HG02840 (cell line): Measurements from ENCODE around the gene HERC3.
"Not testable (repeated sequence)": the region's sequence is repeated elsewhere in the genome, so short reads cannot be mapped to it uniquely, and the experiment has no call there.

Source experiments
- ATAC-seq: cut with Tn5 transposase; IDR thresholded peaks from one replicate; pipeline ENCODE4 v1.9.1; 2021; ENCODE audit warnings: mild to moderate bottlenecking, moderate library complexity, moderate number of reproducible peaks; ENCODE audit not compliant: unreplicated experiment, low FRiP score

The HERC3 gene

DNA sequence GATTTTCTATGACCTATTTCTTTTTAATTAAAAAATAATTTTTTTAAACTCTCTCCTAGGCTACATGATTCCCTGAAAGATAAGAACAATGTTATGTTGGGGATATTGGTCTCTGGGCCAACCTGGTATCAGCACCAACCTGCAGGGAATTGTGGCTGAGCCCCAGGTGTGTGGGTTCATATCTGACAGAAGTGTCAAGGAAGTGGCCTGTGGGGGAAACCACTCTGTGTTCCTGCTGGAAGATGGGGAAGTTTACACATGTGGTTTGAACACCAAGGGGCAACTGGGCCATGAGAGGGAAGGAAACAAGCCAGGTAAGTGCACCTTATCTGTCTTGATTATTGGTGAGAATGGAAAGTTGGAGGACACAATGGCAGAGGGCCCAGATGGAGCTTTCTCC lies 13.5 kb downstream of the HERC3 start:
- no peak for ATAC-seq

- no peak for ATAC-seq
These were observed 14.6 kb downstream of the HERC3 start for GRCh38 chr4:88606832-88607231.

- no peak for ATAC-seq
These were observed 17.1 kb downstream of the HERC3 start for GRCh38 chr4:88609387-88609786.

- not testable (repeated sequence) for ATAC-seq
These were observed 17.5 kb downstream of the HERC3 start for GRCh38 chr4:88609794-88610193.

DNA sequence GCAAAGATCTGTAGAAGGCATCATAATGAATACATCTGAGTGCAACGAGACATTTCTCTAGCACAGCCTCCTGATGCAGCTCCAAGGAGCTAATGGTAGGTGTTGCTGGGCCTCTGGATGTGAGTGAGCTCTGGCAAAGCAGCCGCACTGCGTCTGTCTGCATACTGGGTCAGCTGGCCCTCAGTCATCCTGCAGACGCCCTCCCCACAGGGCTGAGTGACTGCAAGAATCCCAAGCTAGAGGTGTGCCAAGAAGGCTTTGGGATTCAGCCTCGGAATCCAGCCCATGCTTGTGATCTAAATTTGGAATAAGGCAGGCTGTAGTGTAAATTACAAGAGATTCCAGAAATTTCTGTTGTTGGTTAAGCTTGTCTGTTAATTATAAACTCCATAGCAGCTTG lies 18.5 kb downstream of the HERC3 start:
- no peak for ATAC-seq

- ATAC-seq: no peak
These were observed 21.2 kb downstream of the HERC3 start for GRCh38 chr4:88613417-88613875.

DNA sequence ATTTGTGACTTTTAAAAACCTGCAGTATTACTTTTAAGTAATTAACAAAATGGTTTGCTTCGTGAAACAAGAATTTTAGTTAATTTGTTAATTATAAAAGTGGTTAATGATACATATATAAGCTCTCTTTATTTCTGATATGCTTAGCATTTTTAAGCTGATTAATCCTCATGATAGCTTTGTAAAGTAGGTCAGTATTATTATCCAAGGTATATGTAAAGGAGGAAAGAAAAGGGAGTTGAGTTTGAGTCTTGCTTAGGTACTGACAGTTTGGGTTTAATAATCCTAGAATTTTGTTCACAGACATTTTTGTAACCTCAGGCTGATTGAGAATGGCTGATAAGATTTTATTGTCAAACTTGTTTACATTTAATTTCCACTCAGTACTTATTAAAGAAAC lies 21.8 kb downstream of the HERC3 start:
- no peak for ATAC-seq

DNA sequence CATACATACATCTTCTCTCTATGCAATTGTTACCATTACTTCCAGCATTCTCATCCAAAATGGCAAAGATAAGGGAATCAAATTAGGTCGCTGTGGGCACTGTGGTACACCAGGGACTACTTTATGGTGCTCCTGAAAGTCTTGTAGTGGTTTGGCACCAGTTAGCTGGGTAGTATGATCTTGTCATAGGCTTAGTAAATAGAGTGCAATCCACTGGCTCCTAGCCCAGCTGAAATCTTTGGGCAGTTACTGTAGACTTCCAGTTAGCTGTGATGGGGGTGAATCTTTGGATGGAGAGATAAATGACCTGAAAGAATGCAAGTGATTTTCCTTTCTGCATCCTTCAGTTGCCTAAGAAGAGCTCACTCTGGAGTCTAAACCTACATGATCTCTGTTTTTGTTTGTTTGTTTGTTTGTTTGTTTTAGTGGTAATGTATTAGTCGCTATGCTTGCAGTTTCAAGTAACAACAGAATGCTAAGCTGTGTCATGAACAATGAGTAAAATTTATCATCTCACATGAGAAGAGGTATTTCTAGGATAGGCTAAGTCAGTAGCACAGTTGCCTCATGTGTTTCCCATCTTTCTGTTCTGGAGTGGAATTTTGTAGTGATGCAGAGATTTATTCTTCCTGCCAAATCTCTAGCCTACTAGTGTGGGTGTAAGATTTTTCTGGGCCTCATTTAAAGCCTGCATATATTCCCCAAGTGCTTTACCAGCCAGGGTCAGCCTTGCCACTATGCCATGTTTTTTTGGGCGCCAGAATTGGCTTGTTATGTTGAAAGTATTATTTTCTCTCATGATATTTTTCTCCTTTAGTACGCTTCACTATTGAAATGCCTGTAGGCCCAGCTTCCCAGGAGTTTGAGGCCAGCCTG lies 24.2 kb downstream of the HERC3 start:
- ATAC-seq: no peak

DNA sequence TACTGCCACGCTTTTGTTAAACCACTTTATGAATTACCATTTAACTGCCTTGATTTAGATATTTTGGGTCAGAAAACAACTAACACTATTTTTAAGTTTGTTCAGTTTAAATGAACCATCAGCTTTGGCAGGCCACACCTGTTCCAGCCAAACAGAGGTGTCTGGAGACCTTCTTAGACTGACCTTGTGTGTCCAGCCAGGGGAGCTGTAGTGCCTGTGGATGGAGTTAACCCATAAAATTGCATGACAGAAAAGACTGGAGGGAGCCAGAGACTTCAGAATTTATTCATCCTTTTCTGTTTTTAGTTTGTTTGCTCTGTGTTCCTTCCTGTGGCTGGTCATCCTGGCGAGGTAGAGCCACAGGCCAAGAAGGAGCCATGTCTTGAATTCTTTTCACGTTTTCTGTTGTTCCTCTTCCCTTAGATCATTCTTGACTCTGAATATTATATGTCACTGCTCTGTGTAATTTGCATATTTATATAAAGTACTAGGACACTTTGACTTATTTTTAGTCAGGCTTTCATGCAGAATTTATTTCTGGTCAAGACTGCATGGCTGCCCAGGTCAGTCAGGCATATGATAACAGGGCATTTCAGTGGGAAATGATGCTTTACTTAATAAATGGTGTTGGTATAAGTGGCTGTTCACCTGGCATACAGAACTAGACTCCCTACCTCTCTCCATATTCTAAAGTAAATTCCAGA lies 26.7 kb downstream of the HERC3 start:
- ATAC-seq: no peak

DNA sequence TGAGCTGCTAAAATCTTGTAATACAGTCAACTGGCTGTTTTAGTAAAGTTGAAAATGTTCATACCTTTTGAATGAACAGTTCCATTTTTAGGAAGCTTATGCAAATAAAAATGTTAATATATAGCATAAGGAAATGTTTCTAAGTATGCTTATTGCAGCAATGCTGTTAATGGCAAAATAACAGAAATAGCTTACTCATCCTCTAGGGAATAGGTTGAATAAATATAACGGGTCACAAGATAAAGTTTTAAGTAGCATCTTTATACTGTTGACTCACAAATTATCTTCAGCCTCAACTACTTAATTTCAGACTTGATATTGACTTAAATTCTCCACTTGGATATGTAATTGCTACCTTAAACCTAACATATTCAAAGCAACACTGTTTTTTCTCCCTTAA lies 27.7 kb downstream of the HERC3 start:
- no peak for ATAC-seq

GRCh38 chr4:88621763-88622327 lies 29.6 kb downstream of the HERC3 start:
- ATAC-seq: no peak

DNA sequence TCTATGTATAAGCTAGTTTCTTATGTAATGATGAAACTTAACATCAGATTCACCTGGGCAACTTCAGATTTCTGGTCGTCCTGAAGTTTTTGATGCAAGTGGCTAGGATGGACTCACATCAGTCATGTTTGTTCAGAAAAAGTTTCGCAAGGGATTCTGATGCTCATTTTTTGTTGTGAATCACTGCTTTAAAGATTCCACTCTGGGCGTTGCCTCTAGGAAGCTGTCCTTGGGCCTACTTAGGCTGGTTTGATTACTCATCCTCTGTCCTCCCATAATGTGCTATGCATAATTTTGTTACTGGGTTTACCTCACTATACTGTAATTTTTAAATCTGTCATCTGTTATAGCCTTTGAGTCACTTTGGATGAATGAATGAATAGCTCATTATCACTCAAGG lies 30.8 kb downstream of the HERC3 start:
- ATAC-seq: no peak

- ATAC-seq: no peak
These were observed 36.5 kb downstream of the HERC3 start for GRCh38 chr4:88628746-88629145.

- no peak for ATAC-seq
These were observed 37.5 kb downstream of the HERC3 start for GRCh38 chr4:88629826-88630225.

DNA sequence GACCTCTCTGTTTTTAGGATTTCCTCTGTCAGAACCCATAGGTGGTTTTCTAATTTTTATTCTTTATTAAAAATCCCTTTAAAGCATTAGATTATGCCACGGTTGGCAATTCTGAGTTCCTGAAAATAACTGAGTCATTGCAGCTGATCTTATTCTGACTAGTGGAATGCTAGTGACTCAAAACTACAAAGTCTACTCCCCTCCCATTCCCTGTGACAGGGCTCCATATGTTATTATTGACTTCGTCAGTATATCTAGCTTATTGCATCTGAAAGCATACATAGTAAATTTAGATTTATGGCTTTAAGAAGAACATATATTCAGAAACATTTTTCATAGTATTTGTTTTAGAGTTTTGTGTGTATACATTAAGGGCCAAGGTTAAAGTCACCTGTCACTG lies 38.5 kb downstream of the HERC3 start:
- ATAC-seq: no peak

DNA sequence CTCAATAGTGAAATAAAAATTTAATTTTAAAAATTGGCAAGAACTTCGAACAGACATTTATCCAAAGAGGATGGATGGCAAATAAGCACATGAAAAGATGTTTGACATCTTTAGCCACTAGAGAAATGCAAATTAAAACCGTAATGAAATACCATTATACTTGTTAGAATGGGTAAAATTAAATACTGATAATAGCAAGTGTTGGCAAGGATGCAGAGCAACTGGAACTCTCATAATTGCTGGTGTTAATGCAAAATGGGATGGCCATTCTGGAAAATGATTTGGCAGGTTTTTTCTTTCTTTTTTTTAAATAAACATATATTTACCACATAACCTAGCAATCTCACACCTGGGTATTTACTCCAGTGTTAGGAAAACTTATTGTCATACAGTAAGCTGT lies 51.7 kb downstream of the HERC3 start:
- ATAC-seq: no peak

- no peak for ATAC-seq
These were observed 53.7 kb downstream of the HERC3 start for GRCh38 chr4:88645994-88646393.

DNA sequence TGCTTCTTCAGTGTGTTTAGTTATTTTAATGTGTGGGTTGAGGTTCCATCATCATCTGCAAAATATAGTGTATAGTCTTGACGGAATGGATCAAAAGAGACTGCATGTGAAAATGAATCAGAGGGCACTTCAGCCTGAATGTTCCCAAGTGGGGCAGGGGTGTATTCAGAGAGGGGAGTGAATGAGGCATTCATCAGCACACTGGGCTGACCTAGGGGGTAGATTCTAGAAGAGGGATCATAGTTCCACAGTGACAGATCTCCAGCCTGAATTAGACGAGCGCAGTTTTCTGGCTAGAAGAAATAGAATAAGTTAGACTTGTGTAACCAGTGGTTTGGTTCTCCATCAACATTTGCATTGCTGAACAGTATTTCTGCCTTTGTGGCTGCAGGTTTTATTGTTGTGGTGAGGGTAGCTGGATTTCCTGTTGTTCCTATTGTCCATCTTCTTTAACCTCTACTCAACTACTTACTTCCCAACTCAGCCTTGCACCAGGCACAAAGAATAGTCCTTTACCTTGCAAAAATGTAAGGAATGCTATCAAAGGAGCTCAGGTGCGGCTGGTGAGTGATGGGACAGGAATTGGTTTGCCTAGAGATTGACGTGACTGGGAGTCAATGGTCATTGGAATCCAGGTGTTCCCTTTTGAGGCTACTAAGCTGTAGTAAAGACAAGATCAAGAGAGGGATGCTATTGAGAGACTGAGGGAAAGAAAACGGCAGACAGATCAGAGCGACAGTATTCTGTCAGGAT lies 54.4 kb downstream of the HERC3 start:
- no peak for ATAC-seq

DNA sequence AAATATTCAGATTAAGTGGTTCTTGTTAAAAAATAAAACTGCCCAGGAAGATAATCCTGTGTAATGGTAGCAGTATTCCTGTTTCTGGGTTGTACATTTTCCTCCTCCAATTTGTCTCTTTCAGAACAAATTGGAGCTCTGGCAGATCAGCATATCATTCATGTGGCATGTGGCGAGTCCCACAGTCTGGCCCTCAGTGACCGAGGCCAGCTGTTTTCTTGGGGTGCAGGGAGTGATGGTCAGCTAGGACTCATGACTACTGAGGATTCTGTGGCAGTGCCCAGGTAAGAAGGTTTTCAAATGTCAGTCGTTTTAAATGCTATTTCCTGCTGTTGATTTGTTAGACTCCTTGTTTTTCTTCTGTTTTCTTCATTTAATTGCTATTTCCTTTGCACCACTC lies 57.4 kb downstream of the HERC3 start:
- no peak for ATAC-seq

DNA sequence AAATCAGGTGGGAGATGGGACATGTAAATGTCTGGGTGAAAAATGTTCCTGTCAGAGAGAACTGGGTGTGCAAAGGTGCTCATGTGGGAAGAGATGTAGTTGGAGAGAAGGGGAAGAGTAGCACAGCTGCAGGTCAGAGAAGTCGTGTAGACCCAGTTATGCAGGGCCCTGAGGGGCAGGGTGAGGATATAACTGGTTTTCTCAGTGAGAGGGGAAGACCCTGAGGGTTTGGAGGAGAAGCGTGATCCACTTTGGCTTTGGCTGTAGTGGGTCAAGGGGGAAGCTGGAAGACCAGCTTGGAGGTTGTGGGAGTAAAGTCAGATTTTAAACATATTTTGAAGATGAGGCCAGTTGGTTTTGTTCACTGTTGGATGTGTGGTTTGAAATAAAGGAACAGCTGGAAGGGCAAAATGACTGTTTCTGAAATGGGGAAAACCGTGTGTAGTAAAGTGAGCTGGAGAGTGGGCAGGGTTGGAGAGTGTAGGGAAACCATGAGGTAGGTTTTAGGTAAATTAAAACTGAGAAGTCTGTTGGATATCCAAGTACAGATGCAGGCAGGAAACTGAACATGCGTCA lies 61.2 kb downstream of the HERC3 start:
- no peak for ATAC-seq
